CD4-positive, alpha-beta T cell treated with Interleukin-17A for 1 hour (primary cell): ENCODE results near the gene IL9.

ENCODE experiments used
- DNase-seq: peaks from one replicate; pipeline ENCODE4 v3.0.0-alpha.2; 2020

The IL9 gene

GRCh38 chr5:135895474-135896006 lies at the start of gene IL9:
IL9 (minus strand) TSS chr5:135895841; CDS start chr5:135895816, 25 bp downstream.
- no peak for DNase-seq

- peak; percentile 56 for DNase-seq
Measured at GRCh38 chr5:135944967-135945560, 49.4 kb upstream of the IL9 start.

GRCh38 chr5:135944564-135944963 lies 48.9 kb upstream of the IL9 start:
- DNase-seq: no peak

GRCh38 chr5:135942202-135942771 lies 46.6 kb upstream of the IL9 start:
- DNase-seq: no peak

GRCh38 chr5:135941711-135942110 lies 46.1 kb upstream of the IL9 start:
- no peak for DNase-seq

GRCh38 chr5:135937245-135937911 lies 41.7 kb upstream of the IL9 start:
- no peak for DNase-seq

GRCh38 chr5:135934939-135935338 lies 39.3 kb upstream of the IL9 start:
- DNase-seq: no peak

- DNase-seq: no peak
Measured at GRCh38 chr5:135930949-135931295, 35.3 kb upstream of the IL9 start.

- DNase-seq: no peak
Measured at GRCh38 chr5:135930029-135930948, 34.6 kb upstream of the IL9 start.

- no peak for DNase-seq
Measured at GRCh38 chr5:135921388-135921787, 25.7 kb upstream of the IL9 start.

GRCh38 chr5:135920199-135920598 lies 24.6 kb upstream of the IL9 start:
- no peak for DNase-seq

GRCh38 chr5:135916638-135917263 lies 21.1 kb upstream of the IL9 start:
- peak; percentile 5 for DNase-seq

- no peak for DNase-seq
Measured at GRCh38 chr5:135915466-135916001, 19.9 kb upstream of the IL9 start.

- DNase-seq: no peak
Measured at GRCh38 chr5:135913713-135914626, 18.3 kb upstream of the IL9 start.

- DNase-seq: no peak
Measured at GRCh38 chr5:135905144-135905543, 9.5 kb upstream of the IL9 start.

- DNase-seq: no peak
Measured at GRCh38 chr5:135901633-135902032, 6.0 kb upstream of the IL9 start.

GRCh38 chr5:135900276-135900675 lies 4.6 kb upstream of the IL9 start:
- DNase-seq: no peak

- no peak for DNase-seq
Measured at GRCh38 chr5:135898651-135899050, 3.0 kb upstream of the IL9 start.

- DNase-seq: no peak
Measured at GRCh38 chr5:135894789-135895188, 852 bp downstream of the IL9 start.

GRCh38 chr5:135894276-135894675 lies 1.4 kb downstream of the IL9 start:
- no peak for DNase-seq

GRCh38 chr5:135891791-135892190 lies 3.9 kb downstream of the IL9 start:
- DNase-seq: no peak
